ENCODE data around the gene KLC4.
"Not testable (repeated sequence)": the region's sequence is repeated elsewhere in the genome, so short reads cannot be mapped to it uniquely, and the experiment has no call there.

KLC4 gene

GRCh38 chr6:43093436-43094289, 34.2 kb downstream of the KLC4 start:
- DNase-seq (ENCODE audit: low spot score) = no peak

- DNase-seq (ENCODE audit: low spot score) = no peak
Observed at GRCh38 chr6:43095939-43096338, 36.5 kb downstream of the KLC4 start.

- no peak for DNase-seq (ENCODE audit: low spot score)
Observed at GRCh38 chr6:43096451-43097097, 37.1 kb downstream of the KLC4 start.

- no peak for DNase-seq (ENCODE audit: low spot score)
Observed at GRCh38 chr6:43097098-43097489, 37.7 kb downstream of the KLC4 start.

- no peak for DNase-seq (ENCODE audit: low spot score)
Observed at GRCh38 chr6:43097502-43097901, 38.1 kb downstream of the KLC4 start.

GRCh38 chr6:43101497-43101896, 42.1 kb downstream of the KLC4 start:
- no peak for DNase-seq (ENCODE audit: low spot score)

GRCh38 chr6:43103253-43103876, 43.9 kb downstream of the KLC4 start:
- DNase-seq (ENCODE audit: low spot score) = no peak

GRCh38 chr6:43105538-43106222, 46.2 kb downstream of the KLC4 start:
- DNase-seq (ENCODE audit: low spot score) = no peak

- no peak for DNase-seq (ENCODE audit: low spot score)
Observed at GRCh38 chr6:43107344-43108062, 48.1 kb downstream of the KLC4 start.

- DNase-seq (ENCODE audit: low spot score) = no peak
Observed at GRCh38 chr6:43113431-43114260, 54.2 kb downstream of the KLC4 start.

- no peak for DNase-seq (ENCODE audit: low spot score)
Observed at GRCh38 chr6:43115365-43115764, 55.9 kb downstream of the KLC4 start.

- not testable (repeated sequence) for DNase-seq (ENCODE audit: low spot score)
Observed at GRCh38 chr6:43117466-43117865, 58.0 kb downstream of the KLC4 start.

- DNase-seq (ENCODE audit: low spot score) = no peak
Observed at GRCh38 chr6:43119482-43119881, 60.1 kb downstream of the KLC4 start.

GRCh38 chr6:43120101-43120763, 60.8 kb downstream of the KLC4 start:
- DNase-seq (ENCODE audit: low spot score) = no peak

GRCh38 chr6:43120944-43121913, 61.8 kb downstream of the KLC4 start:
- no peak for DNase-seq (ENCODE audit: low spot score)

GRCh38 chr6:43122146-43122545, 62.7 kb downstream of the KLC4 start:
- DNase-seq (ENCODE audit: low spot score) = no peak

- no peak for DNase-seq (ENCODE audit: low spot score)
Observed at GRCh38 chr6:43123461-43124314, 64.3 kb downstream of the KLC4 start.

GRCh38 chr6:43124481-43124880, 65.0 kb downstream of the KLC4 start:
- no peak for DNase-seq (ENCODE audit: low spot score)
